Natural killer cell (primary cell): ENCODE measurements around the gene RARA. TPM values are rescaled to one million over a fixed set of nuclear protein-coding genes. Genes with fewer than 3 reads are reported as not detected.
A peak's percentile ranks its signal among the peaks of the same experiment; 100 is the strongest.

Source experiments
- ATAC-seq, 3 donors: fragments of 150-1000 bp in 2 of 3; fragments of 200-7000 bp in 1 of 3; cut with Tn5 transposase; 1 replicate in 1 of 3; 2 replicates in 2 of 3; pipeline ENCODE4 v1.10.0; 2021; ENCODE audit warnings: mild to moderate bottlenecking in 2 of 3, moderate library complexity in 2 of 3
- DNase-seq, 2 donors: peaks; one replicate each; pipeline versions ENCODE4 v3.0.0 to v3.0.0-alpha.2; 2013 to 2021; ENCODE audit warnings: mixed read lengths in 1 of 2
- H3K27ac ChIP-seq: one replicate; pipeline ENCODE4 v1.5.1; 2013; ENCODE audit warnings: mild to moderate bottlenecking, low read length
- H3K27me3 ChIP-seq: one replicate; pipeline ENCODE4 v1.6.1; 2013; ENCODE audit warnings: low read length; ENCODE audit not compliant: control insufficient read depth, insufficient read depth
- H3K36me3 ChIP-seq: one replicate; pipeline ENCODE4 v1.6.1; 2013; ENCODE audit warnings: low read length; ENCODE audit not compliant: control insufficient read depth, insufficient read depth
- H3K4me1 ChIP-seq: one replicate; pipeline ENCODE4 v1.6.1; 2013; ENCODE audit warnings: low read length; ENCODE audit not compliant: control insufficient read depth, insufficient read depth
- H3K4me3 ChIP-seq: one replicate; pipeline ENCODE4 v1.5.1; 2013; ENCODE audit warnings: low read length
- H3K9me3 ChIP-seq: one replicate; pipeline ENCODE4 v1.6.1; 2013; ENCODE audit warnings: low read length; ENCODE audit not compliant: control insufficient read depth, insufficient read depth
- H3K27ac Mint-ChIP-seq, 2 donors: one replicate each; pipeline ENCODE4 v1.8.0; 2022; ENCODE audit warnings: mild to moderate bottlenecking in 2 of 2, mixed read lengths in 2 of 2, moderate library complexity in 1 of 2
- H3K27me3 Mint-ChIP-seq, 2 donors: one replicate each; pipeline ENCODE4 v1.8.0; 2022; ENCODE audit warnings: low read depth in 2 of 2, mixed read lengths in 2 of 2
- H3K36me3 Mint-ChIP-seq: one replicate; pipeline ENCODE4 v1.8.0; 2022; ENCODE audit warnings: mixed read lengths
- H3K4me1 Mint-ChIP-seq, 2 donors: one replicate each; pipeline ENCODE4 v1.8.0; 2022; ENCODE audit warnings: mixed read lengths in 2 of 2
- H3K4me3 Mint-ChIP-seq: one replicate; pipeline ENCODE4 v1.8.0; 2022; ENCODE audit warnings: mild to moderate bottlenecking, moderate library complexity, mixed read lengths
- H3K9me3 Mint-ChIP-seq, 2 donors: one replicate each; pipeline ENCODE4 v1.8.0; 2022; ENCODE audit warnings: mixed read lengths in 2 of 2
- CTCF ChIP-seq: fragments of 200-600 bp; IDR thresholded peaks from one replicate; pipeline ENCODE4 v1.8.0; 2022; ENCODE audit warnings: antibody characterized with exemption
- WGBS: methylation state at CpG from one replicate; pipeline ENCODE4 v1.1.7; 2013; ENCODE audit warnings: missing lambda C conversion rate; ENCODE audit not compliant: insufficient coverage; 5-methylcytosine and 5-hydroxymethylcytosine counted together
- intact Hi-C: fragments of 100-400 bp; cut with micrococcal nuclease; formaldehyde crosslinking; loops from one replicate; pipeline ENCODE4 v1.14.2; 2022
- total RNA-seq, 4 donors: library from RNA; stranded (reverse); fragments of 120-200 nt in 1 of 4; gene quantifications; one replicate each; pipeline versions ENCODE4 v1.2.3 to v1.2.4, GENCODE V29; 2013 to 2022

RARA gene
- total RNA-seq, 3 donors from 2014 or later (not counting 1 experiment from before 2014, with no cell fraction given) = 75.9 to 94.6 (median 79.1) TPM

- no peaks in the 10 kb centered on the region for H3K9me3 ChIP-seq
- Mint-ChIP-seq H3K9me3 (no peaks in the 10 kb centered on the region), H3K27me3 (no peaks in the 10 kb centered on the region), H3K4me1 (peaks cover 63 to 74% of the 10 kb centered on the region in 2 donors), H3K36me3 (no peaks in the 10 kb centered on the region), H3K4me3 (peak overlapping the region; percentile 2), H3K27ac (peak overlapping the region; percentile 11 to 67)
- no peak overlapping the region for H3K4me3 ChIP-seq
- peaks cover 21% of the 10 kb centered on the region for H3K36me3 ChIP-seq
- no peak for TF ChIP-seq CTCF
- peak; percentile 17 to 57 for DNase-seq
- H3K27ac ChIP-seq = peak overlapping the region; percentile 61
- no peaks in the 10 kb centered on the region for H3K27me3 ChIP-seq
- peak in 2 of 3 donors; percentile 4 to 61 for ATAC-seq
- H3K4me1 ChIP-seq = peaks cover 94% of the 10 kb centered on the region
- intact Hi-C loops = no loop called here
- WGBS = 29% methylated on average over 10 of the region's 11 CpGs
These were observed 21.1 kb downstream of the RARA start for GRCh38 chr17:40329839-40330794.

GRCh38 chr17:40330850-40331470 is 22.0 kb downstream of the RARA start:
- H3K9me3 Mint-ChIP-seq = no peaks in the 10 kb centered on the region
- WGBS = 84% methylated on average over 8 of the region's 10 CpGs
- intact Hi-C loops = no loop called here
- Histone ChIP-seq H3K27me3 (no peaks in the 10 kb centered on the region), H3K36me3 (peaks cover 21% of the 10 kb centered on the region), H3K4me1 (peaks cover 88% of the 10 kb centered on the region), H3K4me3 (no peak overlapping the region), H3K9me3 (no peaks in the 10 kb centered on the region), H3K27ac (peak overlapping the region; percentile 61)
- peaks cover 57 to 68% of the 10 kb centered on the region in 2 donors for H3K4me1 Mint-ChIP-seq
- H3K36me3 Mint-ChIP-seq = no peaks in the 10 kb centered on the region
- H3K4me3 Mint-ChIP-seq = peak overlapping the region; percentile 37
- no peak for TF ChIP-seq CTCF
- H3K27me3 Mint-ChIP-seq = no peaks in the 10 kb centered on the region
- ATAC-seq (no peak), DNase-seq (no peak)
- H3K27ac Mint-ChIP-seq = peak overlapping the region; percentile 11 to 67

GRCh38 chr17:40331743-40332641 is 23.0 kb downstream of the RARA start:
- no peaks in the 10 kb centered on the region for H3K27me3 ChIP-seq
- H3K36me3 Mint-ChIP-seq = no peaks in the 10 kb centered on the region
- peaks cover 21% of the 10 kb centered on the region for H3K36me3 ChIP-seq
- no peaks in the 10 kb centered on the region for H3K9me3 Mint-ChIP-seq
- H3K4me1 Mint-ChIP-seq = peaks cover 49 to 59% of the 10 kb centered on the region in 2 donors
- no peak for TF ChIP-seq CTCF
- no peaks in the 10 kb centered on the region for H3K27me3 Mint-ChIP-seq
- no peak overlapping the region for H3K4me3 ChIP-seq
- no peak overlapping the region for H3K27ac ChIP-seq
- DNase-seq = no peak
- H3K27ac Mint-ChIP-seq = peak overlapping the region; percentile 11 to 78
- ATAC-seq = no peak
- intact Hi-C loops = no loop called here
- no peaks in the 10 kb centered on the region for H3K9me3 ChIP-seq
- H3K4me3 Mint-ChIP-seq = no peak overlapping the region
- H3K4me1 ChIP-seq = peaks cover 77% of the 10 kb centered on the region
- 72% methylated on average over 20 of the region's 22 CpGs for WGBS
